CD8-positive, alpha-beta memory T cell (primary cell): ENCODE data around the gene PRAC2. TPM values are rescaled to one million over a fixed set of nuclear protein-coding genes. Genes with fewer than 3 reads are reported as not detected.

Source experiments
- CTCF ChIA-PET: fragments of 350-600 bp; sonication (Branson Sonifier 250); formaldehyde crosslinking; loops from one replicate; lab custom pipeline; 2021; ENCODE audit warnings: antibody characterized with exemption; lab: Charles Lee
- POLR2A ChIA-PET: fragments of 350-600 bp; sonication (Branson Sonifier 250); formaldehyde crosslinking; loops from one replicate; lab custom pipeline; 2021; ENCODE audit warnings: antibody characterized with exemption; lab: Charles Lee
- DNase-seq, 5 donors: peaks; one replicate each; pipeline versions ENCODE4 v3.0.0 to v3.0.0-alpha.2; 2020 to 2022; ENCODE audit warnings: mixed read lengths in 1 of 5
- H3K27ac ChIP-seq: one replicate; pipeline ENCODE4 v1.7.0; 2013; ENCODE audit warnings: low read depth, mild to moderate bottlenecking, low read length, moderate library complexity
- H3K27me3 ChIP-seq: 2 replicates; pipeline ENCODE4 v1.7.0; 2013; ENCODE audit warnings: low read length, mild to moderate bottlenecking; ENCODE audit not compliant: insufficient read depth, poor library complexity, severe bottlenecking
- H3K36me3 ChIP-seq: 2 replicates; pipeline ENCODE4 v1.7.0; 2013; ENCODE audit warnings: mild to moderate bottlenecking, low read length, moderate library complexity; ENCODE audit not compliant: insufficient read depth
- H3K4me1 ChIP-seq: 2 replicates; pipeline ENCODE4 v1.7.0; 2013; ENCODE audit warnings: mild to moderate bottlenecking, low read length, moderate library complexity; ENCODE audit not compliant: insufficient read depth
- H3K4me3 ChIP-seq: 2 replicates; pipeline ENCODE4 v1.7.0; 2013; ENCODE audit warnings: mild to moderate bottlenecking, low read length
- H3K9me3 ChIP-seq: 2 replicates; pipeline ENCODE4 v1.7.0; 2013; ENCODE audit warnings: mild to moderate bottlenecking, low read length
- H3K27ac Mint-ChIP-seq, 8 donors: one replicate each; pipeline ENCODE4 v1.8.0; 2020 to 2021; ENCODE audit warnings: mixed read lengths in 8 of 8, mild to moderate bottlenecking in 6 of 8, inconsistent platforms in 3 of 8, moderate library complexity in 3 of 8
- H3K27me3 Mint-ChIP-seq, 2 donors: one replicate each; pipeline ENCODE4 v1.8.0; 2020 to 2021; ENCODE audit warnings: mixed read lengths in 2 of 2, mild to moderate bottlenecking in 1 of 2, moderate library complexity in 1 of 2
- H3K36me3 Mint-ChIP-seq, 3 donors: one replicate each; pipeline ENCODE4 v1.8.0; 2020 to 2021; ENCODE audit warnings: mixed read lengths in 3 of 3, inconsistent platforms in 1 of 3, mild to moderate bottlenecking in 1 of 3
- H3K4me1 Mint-ChIP-seq, 3 donors: one replicate each; pipeline ENCODE4 v1.8.0; 2020 to 2021; ENCODE audit warnings: mixed read lengths in 3 of 3, inconsistent platforms in 1 of 3, mild to moderate bottlenecking in 1 of 3
- H3K4me3 Mint-ChIP-seq, 7 donors: one replicate each; pipeline ENCODE4 v1.8.0; 2020 to 2021; ENCODE audit warnings: mixed read lengths in 7 of 7, mild to moderate bottlenecking in 6 of 7, moderate library complexity in 4 of 7, inconsistent platforms in 2 of 7
- H3K9me3 Mint-ChIP-seq, 5 donors: one replicate each; pipeline ENCODE4 v1.8.0; 2020 to 2022; ENCODE audit warnings: mixed read lengths in 5 of 5, mild to moderate bottlenecking in 3 of 5, moderate library complexity in 2 of 5, inconsistent platforms in 1 of 5
- polyA plus RNA-seq: library from polyadenylated mRNA; unstranded; fragments of 300-500 nt; fragmentation: Illumina TruSeq; gene quantifications from one replicate; pipeline ENCODE4 v1.2.3, GENCODE V29; 2021
- total RNA-seq, 2 experiments: library from RNA; stranded (reverse); gene quantifications; one replicate each; pipeline ENCODE4 v1.2.3, GENCODE V29; 2021

Gene PRAC2
- total and polyA plus RNA-seq, 3 experiments from 2014 or later: not detected

DNA sequence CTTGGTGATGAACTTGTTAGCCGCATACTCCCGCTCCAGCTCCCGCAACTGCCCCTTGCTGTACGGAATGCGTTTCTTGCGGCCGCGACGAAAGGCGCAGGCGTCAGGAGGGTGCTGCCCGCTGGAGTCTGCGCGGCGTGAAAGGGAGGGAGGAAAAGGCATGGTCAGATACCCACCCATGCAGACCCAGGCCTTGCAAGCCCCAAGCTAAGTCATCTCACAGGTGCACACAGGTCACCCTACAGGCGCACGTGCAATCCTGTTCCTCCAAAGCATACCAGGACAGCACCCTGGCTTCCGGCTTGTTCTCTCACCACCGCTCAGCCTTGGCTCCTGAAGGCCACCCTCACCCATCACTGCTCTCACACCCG lies 3.9 kb downstream of the PRAC2 start:
- peak overlapping the region in 2 of 8 donors; percentile 5 to 70 for H3K27ac Mint-ChIP-seq
- H3K4me3 ChIP-seq: no peak overlapping the region
- POLR2A ChIA-PET: no interaction called here
- H3K9me3 Mint-ChIP-seq: peaks cover 0 to 1% (median 0%) of the 10 kb centered on the region in 5 donors
- peak overlapping the region in 2 of 7 donors; percentile 2 to 7 for H3K4me3 Mint-ChIP-seq
- H3K4me1 Mint-ChIP-seq: peaks cover 38 to 53% (median 42%) of the 10 kb centered on the region in 3 donors
- H3K36me3 Mint-ChIP-seq: no peaks in the 10 kb centered on the region
- H3K4me1 ChIP-seq: peaks cover 37% of the 10 kb centered on the region
- CTCF ChIA-PET: no interaction called here
- H3K27ac ChIP-seq: no peak overlapping the region
- DNase-seq: no peak
- no peaks in the 10 kb centered on the region for H3K36me3 ChIP-seq
- H3K27me3 ChIP-seq: peaks cover 98% of the 10 kb centered on the region
- H3K9me3 ChIP-seq: no peaks in the 10 kb centered on the region
- H3K27me3 Mint-ChIP-seq: peaks cover 88 to 97% of the 10 kb centered on the region in 2 donors

DNA sequence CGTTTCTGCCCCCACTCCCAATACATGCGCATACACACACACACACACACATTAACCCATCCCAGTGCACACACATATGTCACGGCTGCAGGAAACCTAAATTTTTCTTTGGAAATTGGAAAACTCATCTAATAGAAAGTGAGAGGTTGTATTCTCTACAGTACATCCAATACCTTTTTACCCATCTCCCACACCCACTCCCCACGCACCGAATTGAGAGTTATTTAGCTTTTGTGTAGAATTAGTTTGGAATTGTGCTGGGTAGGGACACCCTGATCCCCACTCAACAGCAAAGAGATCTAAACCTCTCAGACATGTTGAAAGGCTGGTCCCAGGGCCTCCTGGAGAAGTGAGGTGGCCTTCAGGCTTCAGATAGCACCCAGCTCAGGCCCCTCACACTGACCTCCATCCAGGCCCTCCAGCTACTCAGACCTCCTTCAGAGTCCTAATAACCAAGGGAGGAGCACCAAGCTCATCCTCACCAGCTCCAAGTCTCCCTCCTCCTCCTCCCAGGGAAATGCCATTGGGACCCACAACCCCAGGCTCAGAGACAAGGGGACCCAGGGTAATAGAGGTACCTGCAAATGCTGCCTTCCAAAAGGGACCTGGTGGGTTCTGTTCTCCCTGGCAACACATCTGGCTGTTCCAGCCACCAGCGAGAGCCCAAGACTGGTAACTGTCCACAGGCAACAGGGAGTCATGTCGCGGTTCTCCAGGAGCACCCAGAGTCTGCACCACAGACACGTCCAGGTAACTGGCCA lies 4.6 kb downstream of the PRAC2 start:
- H3K27ac ChIP-seq: no peak overlapping the region
- H3K36me3 Mint-ChIP-seq: no peaks in the 10 kb centered on the region
- no peaks in the 10 kb centered on the region for H3K36me3 ChIP-seq
- peak overlapping the region in 2 of 8 donors; percentile 5 to 70 for H3K27ac Mint-ChIP-seq
- DNase-seq: no peak
- peak overlapping the region in 5 of 7 donors; percentile 2 to 56 (median 14) for H3K4me3 Mint-ChIP-seq
- POLR2A ChIA-PET: no interaction called here
- H3K9me3 Mint-ChIP-seq: peaks cover 0 to 1% (median 0%) of the 10 kb centered on the region in 5 donors
- CTCF ChIA-PET: no interaction called here
- H3K4me1 ChIP-seq: peaks cover 37% of the 10 kb centered on the region
- no peak overlapping the region for H3K4me3 ChIP-seq
- H3K27me3 Mint-ChIP-seq: peaks cover 88 to 97% of the 10 kb centered on the region in 2 donors
- H3K9me3 ChIP-seq: no peaks in the 10 kb centered on the region
- peaks cover 96% of the 10 kb centered on the region for H3K27me3 ChIP-seq
- peaks cover 40 to 56% (median 43%) of the 10 kb centered on the region in 3 donors for H3K4me1 Mint-ChIP-seq

DNA sequence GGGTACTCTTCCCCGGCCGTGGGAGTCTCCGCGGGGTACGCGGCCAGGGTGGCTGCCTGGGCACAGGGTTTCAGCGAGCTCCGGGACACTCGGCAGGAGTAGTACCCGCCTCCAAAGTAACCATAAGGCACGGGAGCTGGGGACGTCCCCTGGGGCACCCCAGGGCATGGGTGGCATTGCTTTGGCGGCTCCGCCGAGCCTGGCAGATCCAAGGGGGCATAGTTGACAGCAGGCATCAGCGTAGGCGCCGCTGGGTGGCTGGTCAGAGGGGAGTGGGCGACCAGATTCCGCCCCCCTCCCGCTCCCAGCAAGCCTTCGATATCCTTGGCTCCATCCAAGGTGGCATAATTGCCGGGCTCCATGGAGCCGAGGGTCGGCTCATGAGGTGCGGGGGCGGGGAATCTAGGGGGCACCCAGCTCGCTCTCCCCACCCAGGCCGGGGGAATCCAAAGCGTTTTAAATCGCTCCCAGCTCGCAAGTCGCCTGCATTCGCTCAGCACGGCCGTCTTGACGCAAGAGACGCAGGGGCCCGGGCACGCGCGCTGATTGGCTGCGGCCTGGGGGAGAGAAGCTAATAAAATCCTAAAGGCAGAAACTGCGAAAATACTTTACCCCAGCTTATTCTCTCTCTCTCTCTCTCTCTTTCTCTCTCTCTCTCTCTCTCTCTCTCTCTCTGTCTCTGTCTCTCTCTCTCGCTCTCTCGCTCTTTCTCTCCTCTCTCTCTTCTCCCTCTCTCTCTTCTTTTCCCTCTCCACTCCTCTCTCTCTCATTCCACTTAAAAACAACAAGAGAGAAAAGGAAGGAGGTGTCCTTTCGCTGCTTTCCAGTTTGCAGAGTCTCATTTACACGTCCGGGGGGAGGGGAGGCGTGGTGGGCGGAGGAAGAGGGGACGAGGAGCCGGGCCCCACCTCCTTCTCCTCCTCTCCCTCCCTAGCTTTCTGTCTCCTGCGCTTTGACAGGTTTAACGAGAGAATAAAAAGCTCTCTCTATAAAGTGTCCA lies 5.5 kb downstream of the PRAC2 start, which contains the start of gene HOXB13:
HOXB13 (minus strand) TSS at position 519 of the 1,000 bp plus-strand sequence; CDS start at position 362, 157 bp downstream.
- CTCF ChIA-PET: no interaction called here
- H3K4me1 Mint-ChIP-seq: peaks cover 42 to 58% (median 43%) of the 10 kb centered on the region in 3 donors
- Histone ChIP-seq H3K36me3 (no peaks in the 10 kb centered on the region), H3K27ac (no peak within 1 kb of the TSS), H3K27me3 (peaks cover 96% of the 10 kb centered on the region), H3K9me3 (no peaks in the 10 kb centered on the region), H3K4me1 (peaks cover 30% of the 10 kb centered on the region), H3K4me3 (peak within 1 kb of the TSS; percentile 22)
- H3K36me3 Mint-ChIP-seq: no peaks in the 10 kb centered on the region
- H3K9me3 Mint-ChIP-seq: peaks cover 0 to 1% (median 0%) of the 10 kb centered on the region in 5 donors
- peak within 1 kb of the TSS in 3 of 8 donors; percentile 36 to 70 (median 64) for H3K27ac Mint-ChIP-seq
- POLR2A ChIA-PET: no interaction called here
- H3K4me3 Mint-ChIP-seq: peak within 1 kb of the TSS; percentile 44 to 81 (median 61)
- DNase-seq: peak in 1 of 5 donors; percentile 30
- H3K27me3 Mint-ChIP-seq: peaks cover 86 to 94% of the 10 kb centered on the region in 2 donors

DNA sequence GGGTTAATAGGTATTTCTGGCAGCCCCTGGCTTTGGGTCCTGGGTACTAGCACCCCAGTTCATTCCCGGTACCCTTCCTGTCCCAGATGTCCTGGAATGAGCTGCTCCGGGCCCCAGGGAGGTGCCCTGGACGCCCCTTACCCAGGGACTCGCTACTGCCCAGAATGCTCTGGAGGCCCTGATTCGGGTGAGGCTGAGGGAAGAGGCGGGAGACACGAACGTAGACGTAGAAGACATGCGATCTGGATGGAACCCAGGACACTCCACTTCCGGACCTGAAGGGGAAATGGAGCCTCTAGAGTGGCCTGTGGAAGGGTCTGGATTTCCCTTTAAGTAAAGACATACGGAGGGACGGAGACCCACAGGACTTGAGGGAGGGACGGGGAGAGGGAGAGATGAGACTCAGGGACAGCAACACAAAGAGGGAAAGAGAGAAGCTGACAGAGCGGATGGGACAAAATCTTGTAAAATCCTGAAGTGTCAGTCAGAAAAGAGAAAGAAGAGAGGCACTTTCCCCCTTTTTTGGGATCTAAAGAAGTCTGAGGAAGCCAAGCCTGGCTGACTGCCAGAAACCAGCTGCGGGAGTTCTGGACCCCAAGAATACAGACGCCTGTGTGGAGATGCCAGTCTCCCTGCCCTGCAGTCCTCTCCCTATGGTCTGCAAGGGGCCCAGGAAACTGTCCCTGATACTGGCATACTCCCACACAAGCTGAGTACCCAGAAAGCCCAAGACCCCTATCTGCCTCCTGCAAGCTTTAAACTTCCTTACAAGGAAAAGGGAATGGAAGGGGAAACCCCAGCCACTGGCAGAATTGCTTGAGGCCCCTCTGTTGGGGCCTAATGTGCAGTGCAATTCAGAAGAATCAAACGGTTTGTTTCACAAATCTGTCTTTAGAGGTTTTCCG lies 6.6 kb downstream of the PRAC2 start:
- H3K4me1 ChIP-seq: peaks cover 20% of the 10 kb centered on the region
- Mint-ChIP-seq H3K27ac (peak overlapping the region in 1 of 8 donors; percentile 76), H3K27me3 (peaks cover 86 to 94% of the 10 kb centered on the region in 2 donors), H3K36me3 (no peaks in the 10 kb centered on the region), H3K4me3 (peak overlapping the region in 4 of 7 donors; percentile 1 to 45 (median 18)), H3K9me3 (peaks cover 0 to 1% (median 0%) of the 10 kb centered on the region in 5 donors), H3K4me1 (peaks cover 36 to 54% (median 37%) of the 10 kb centered on the region in 3 donors)
- H3K4me3 ChIP-seq: no peak overlapping the region
- ChIA-PET CTCF (interaction anchor here (0.9 kb wide), 1 partner anchor 11 kb away, joined by 3 read pairs; no protein-coding TSS in a partner anchor), POLR2A (no interaction called here)
- H3K36me3 ChIP-seq: no peaks in the 10 kb centered on the region
- no peaks in the 10 kb centered on the region for H3K9me3 ChIP-seq
- no peak for DNase-seq
- peaks cover 96% of the 10 kb centered on the region for H3K27me3 ChIP-seq
- H3K27ac ChIP-seq: no peak overlapping the region

- Histone ChIP-seq H3K36me3 (no peaks in the 10 kb centered on the region), H3K9me3 (no peaks in the 10 kb centered on the region), H3K27ac (no peak overlapping the region), H3K27me3 (peaks cover 96% of the 10 kb centered on the region), H3K4me3 (no peak overlapping the region), H3K4me1 (peaks cover 14% of the 10 kb centered on the region)
- H3K4me3 Mint-ChIP-seq: peak overlapping the region in 1 of 7 donors; percentile 25
- H3K9me3 Mint-ChIP-seq: no peaks in the 10 kb centered on the region
- H3K4me1 Mint-ChIP-seq: peaks cover 30 to 48% (median 32%) of the 10 kb centered on the region in 3 donors
- ChIA-PET CTCF (interaction anchor here (0.9 kb wide), 1 partner anchor 12 kb away, joined by 3 read pairs; no protein-coding TSS in a partner anchor), POLR2A (no interaction called here)
- peaks cover 86 to 94% of the 10 kb centered on the region in 2 donors for H3K27me3 Mint-ChIP-seq
- no peak for DNase-seq
- no peaks in the 10 kb centered on the region for H3K36me3 Mint-ChIP-seq
- peak overlapping the region in 1 of 8 donors; percentile 76 for H3K27ac Mint-ChIP-seq
Observed at GRCh38 chr17:48730240-48730550, 7.2 kb downstream of the PRAC2 start.

DNA sequence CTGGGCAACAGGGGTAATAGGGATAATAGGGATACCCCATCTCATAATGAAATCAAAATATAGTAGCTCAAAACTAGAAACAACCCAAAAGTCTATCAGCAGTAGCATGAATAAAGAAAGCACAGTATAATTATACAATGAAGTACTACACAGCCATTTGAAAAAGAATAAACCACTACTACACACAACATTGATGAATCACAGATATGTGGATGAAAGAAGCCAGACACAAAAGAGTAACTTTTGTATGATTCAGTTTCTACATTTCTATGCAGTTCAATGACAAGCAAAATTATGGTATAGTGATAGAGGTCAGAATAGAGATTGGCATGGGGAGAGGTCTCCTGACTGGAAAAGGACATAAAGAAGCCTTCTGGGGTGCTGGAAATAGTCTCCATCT lies 8.4 kb downstream of the PRAC2 start:
- POLR2A ChIA-PET: no interaction called here
- DNase-seq: no peak
- Histone ChIP-seq H3K4me1 (peaks cover 12% of the 10 kb centered on the region), H3K36me3 (no peaks in the 10 kb centered on the region), H3K27me3 (peaks cover 96% of the 10 kb centered on the region), H3K9me3 (no peaks in the 10 kb centered on the region), H3K27ac (no peak overlapping the region), H3K4me3 (no peak overlapping the region)
- no peak overlapping the region for H3K4me3 Mint-ChIP-seq
- H3K9me3 Mint-ChIP-seq: no peaks in the 10 kb centered on the region
- H3K27me3 Mint-ChIP-seq: peaks cover 81 to 94% of the 10 kb centered on the region in 2 donors
- no peaks in the 10 kb centered on the region for H3K36me3 Mint-ChIP-seq
- H3K27ac Mint-ChIP-seq: peak overlapping the region in 1 of 8 donors; percentile 28
- CTCF ChIA-PET: interaction anchor here (0.6 to 0.7 kb wide), 3 partner anchors 70 to 1067 kb away, joined by 3 to 4 read pairs (median 4); no protein-coding TSS in a partner anchor
- peaks cover 28 to 39% (median 29%) of the 10 kb centered on the region in 3 donors for H3K4me1 Mint-ChIP-seq
